GM23248 (cell line): Measurements from ENCODE around the gene SCMH1. TPM values are rescaled to one million over a fixed set of nuclear protein-coding genes. Genes with fewer than 3 reads are reported as not detected.

Experiments used
- DNase-seq: peaks from one replicate; pipeline ENCODE4 v3.0.0-alpha.2; 2015
- H2AFZ ChIP-seq: fragments of 200-600 bp; sonication (generic); 2 replicates; pipeline ENCODE4 v1.6.1; 2016; ENCODE audit warnings: antibody characterized with exemption
- H3F3A ChIP-seq: fragments of 200-600 bp; sonication (generic); 2 replicates; pipeline ENCODE4 v1.6.1; 2016; ENCODE audit warnings: mild to moderate bottlenecking, antibody characterized with exemption, mixed run types; ENCODE audit not compliant: insufficient read depth
- H3K27ac ChIP-seq: fragments of 200-600 bp; sonication (generic); 2 replicates; pipeline ENCODE4 v1.5.1; 2016; ENCODE audit warnings: mild to moderate bottlenecking
- H3K27me3 ChIP-seq: fragments of 200-600 bp; sonication (generic); replicated peaks from 2 replicates; pipeline ENCODE4 v1.6.1; 2016; ENCODE audit warnings: mild to moderate bottlenecking; ENCODE audit not compliant: insufficient read depth
- H3K36me3 ChIP-seq: fragments of 200-600 bp; sonication (generic); 2 replicates; pipeline ENCODE4 v1.6.1; 2016; ENCODE audit warnings: low read depth, mild to moderate bottlenecking
- H3K4me1 ChIP-seq: fragments of 200-600 bp; sonication (generic); 2 replicates; pipeline ENCODE4 v1.6.1; 2016; ENCODE audit warnings: mild to moderate bottlenecking; ENCODE audit not compliant: insufficient read depth
- H3K4me2 ChIP-seq: fragments of 200-600 bp; sonication (generic); one replicate; pipeline ENCODE4 v1.6.1; 2016; ENCODE audit warnings: mild to moderate bottlenecking; ENCODE audit not compliant: unreplicated experiment
- H3K4me3 ChIP-seq: fragments of 200-600 bp; sonication (generic); 2 replicates; pipeline ENCODE4 v1.5.1; 2016; ENCODE audit warnings: mild to moderate bottlenecking
- H3K79me2 ChIP-seq: fragments of 200-600 bp; sonication (generic); 2 replicates; pipeline ENCODE4 v1.6.1; 2016; ENCODE audit warnings: mild to moderate bottlenecking; ENCODE audit not compliant: insufficient read depth
- H3K9ac ChIP-seq: fragments of 200-600 bp; sonication (generic); 2 replicates; pipeline ENCODE4 v1.6.1; 2016; ENCODE audit warnings: mild to moderate bottlenecking
- H3K9me2 ChIP-seq: fragments of 200-600 bp; sonication (generic); 2 replicates; pipeline ENCODE4 v1.6.1; 2016; ENCODE audit warnings: mixed run types, mild to moderate bottlenecking, moderate library complexity; ENCODE audit not compliant: insufficient read depth
- H3K9me3 ChIP-seq: fragments of 200-600 bp; sonication (generic); one replicate; pipeline ENCODE4 v1.6.1; 2017; ENCODE audit warnings: low read depth
- H4K20me1 ChIP-seq: fragments of 200-600 bp; sonication (generic); 2 replicates; pipeline ENCODE4 v1.6.0; 2016; ENCODE audit not compliant: insufficient read depth
- EZH2 ChIP-seq: fragments of 200-600 bp; sonication (generic); IDR thresholded peaks from 2 replicates; pipeline ENCODE4 v1.6.1; 2018; ENCODE audit warnings: antibody characterized with exemption, mild to moderate bottlenecking; ENCODE audit not compliant: insufficient read depth, poor library complexity, severe bottlenecking
- EZH2phosphoT487 ChIP-seq: fragments of 200-600 bp; sonication (generic); IDR thresholded peaks from 2 replicates; pipeline ENCODE4 v1.6.1; 2018; ENCODE audit warnings: antibody characterized with exemption, moderate library complexity, mild to moderate bottlenecking, low read depth; ENCODE audit not compliant: insufficient read depth
- WGBS, 2 experiments: methylation state at CpG; one replicate each; pipeline ENCODE4 v1.1.6; 2015 to 2017; ENCODE audit warnings: low lambda C conversion rate in 2 of 2, low coverage in 1 of 2; ENCODE audit errors: missing lambda C conversion rate in 2 of 2; 5-methylcytosine and 5-hydroxymethylcytosine counted together
- in situ Hi-C: fragments of 300-500 bp; cut with MboI; formaldehyde crosslinking; loops from 2 replicates; pipeline ENCODE4 v1.15.0; 2020
- polyA plus RNA-seq: library from polyadenylated mRNA; unstranded; fragments of >200 nt; fragmentation: Nextera tagmentation; extraction: Ambion mirVana; gene quantifications from 2 replicates; pipeline ENCODE4 v1.2.1, GENCODE V29; 2016
- total RNA-seq: library from RNA; depleted of rRNA; stranded (reverse); fragments of >200 nt; shearing (Covaris generic); gene quantifications from 2 replicates; pipeline ENCODE4 v1.2.3, GENCODE V29; 2014

Gene SCMH1
- total and polyA plus RNA-seq, 2 experiments from 2014 or later, result 10.8 to 16.6 TPM

DNA sequence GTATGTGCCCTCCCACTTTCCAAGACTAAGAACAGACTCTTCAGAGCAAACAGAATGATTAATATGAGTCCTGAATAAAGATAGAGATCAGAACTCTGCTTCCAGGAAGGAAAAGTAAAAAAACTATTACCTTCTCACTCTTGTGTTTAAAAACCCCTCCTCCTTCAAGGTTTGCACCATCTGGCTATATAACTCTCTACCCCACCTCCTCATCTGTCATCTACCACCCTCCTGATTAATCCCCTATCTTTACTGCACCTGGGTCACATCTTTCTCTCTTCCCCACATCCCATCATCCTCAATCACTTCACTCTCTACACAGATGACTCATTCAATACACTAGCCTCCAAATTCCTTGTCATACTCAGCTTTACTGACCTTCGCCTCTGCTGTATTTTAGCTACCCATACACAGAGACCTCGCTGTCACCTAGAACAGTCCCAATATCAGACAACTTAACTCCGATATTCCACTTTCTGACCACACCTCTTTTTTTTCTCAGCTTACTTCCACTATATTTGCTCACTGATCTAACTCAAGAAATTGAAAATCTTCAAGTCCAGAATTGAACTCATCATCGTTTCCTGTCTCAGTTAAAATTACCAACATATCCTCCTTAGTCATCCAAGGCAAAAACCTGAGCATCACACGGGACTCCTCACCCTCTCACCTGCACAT lies 3.7 kb downstream of the SCMH1 start:
- peak; percentile 54 for DNase-seq
- Histone ChIP-seq H3F3A (peaks cover 37% of the 10 kb centered on the region), H3K27ac (no peak overlapping the region), H3K4me1 (peaks cover 24% of the 10 kb centered on the region), H2AFZ (no peak overlapping the region), H3K79me2 (peaks cover 61% of the 10 kb centered on the region), H3K4me2 (no peak overlapping the region), H4K20me1 (no peaks in the 10 kb centered on the region), H3K9ac (no peak overlapping the region), H3K9me3 (no peaks in the 10 kb centered on the region), H3K36me3 (no peaks in the 10 kb centered on the region), H3K4me3 (no peak overlapping the region), H3K9me2 (no peaks in the 10 kb centered on the region), H3K27me3 (no peaks in the 10 kb centered on the region)
- in situ Hi-C loops, result no loop called here
- 69 to 70% methylated on average over 5 of the region's 5 CpGs for WGBS, 2 experiments
- TF ChIP-seq EZH2phosphoT487, result no peak
- no peak for TF ChIP-seq EZH2

DNA sequence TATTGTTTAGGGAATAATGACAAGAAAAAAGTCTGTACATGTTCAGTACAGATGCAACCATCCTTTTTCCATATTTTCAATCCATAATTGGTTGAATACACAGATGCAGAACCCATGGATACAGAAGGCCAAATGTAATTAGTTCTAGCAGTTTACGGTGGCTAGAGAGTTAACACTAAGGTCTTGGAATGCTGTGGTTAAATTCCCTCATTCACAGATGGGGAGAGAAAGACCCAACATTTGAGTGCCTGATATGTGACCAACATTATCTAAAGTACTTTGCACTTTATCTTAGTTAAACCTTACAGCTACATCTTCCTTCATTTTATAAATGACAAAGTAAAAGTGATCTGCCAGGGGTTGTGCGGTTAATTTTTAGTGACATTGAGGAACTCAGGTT lies 5.3 kb downstream of the SCMH1 start:
- no peaks in the 10 kb centered on the region for H3K9me2 ChIP-seq
- no peaks in the 10 kb centered on the region for H3K27me3 ChIP-seq
- H3K9me3 ChIP-seq, result no peaks in the 10 kb centered on the region
- no peaks in the 10 kb centered on the region for H3K36me3 ChIP-seq
- in situ Hi-C loops, result no loop called here
- peaks cover 24% of the 10 kb centered on the region for H3K4me1 ChIP-seq
- TF ChIP-seq EZH2 (no peak), EZH2phosphoT487 (no peak)
- peaks cover 78% of the 10 kb centered on the region for H3K79me2 ChIP-seq
- 95 to 100% methylated on average over 2 of the region's 2 CpGs for WGBS, 2 experiments
- H4K20me1 ChIP-seq, result no peaks in the 10 kb centered on the region
- peaks cover 37% of the 10 kb centered on the region for H3F3A ChIP-seq
- H3K4me2 ChIP-seq, result no peak overlapping the region
- no peak for DNase-seq
- no peak overlapping the region for H3K27ac ChIP-seq
- no peak overlapping the region for H3K4me3 ChIP-seq
- no peak overlapping the region for H3K9ac ChIP-seq
- H2AFZ ChIP-seq, result no peak overlapping the region

DNA sequence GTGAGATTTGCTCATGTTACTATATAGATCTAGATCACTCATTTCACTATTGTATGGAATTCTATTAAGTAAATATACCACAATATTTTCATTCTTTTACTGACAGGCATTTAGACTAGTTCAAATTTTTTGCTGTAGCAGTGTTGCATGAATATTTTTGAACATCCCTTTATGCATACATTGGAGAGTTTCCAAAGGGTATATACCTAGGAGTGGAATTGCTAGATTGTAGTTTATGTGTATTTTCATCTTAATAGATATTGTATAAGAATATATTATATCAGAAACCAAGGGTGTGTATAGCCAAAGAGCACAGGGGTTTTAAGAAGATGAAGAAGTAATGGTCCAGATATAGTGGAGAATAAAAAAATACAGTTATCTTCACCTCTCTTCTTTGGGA lies 6.2 kb downstream of the SCMH1 start:
- Histone ChIP-seq H4K20me1 (no peaks in the 10 kb centered on the region), H3K9ac (no peak overlapping the region)

DNA sequence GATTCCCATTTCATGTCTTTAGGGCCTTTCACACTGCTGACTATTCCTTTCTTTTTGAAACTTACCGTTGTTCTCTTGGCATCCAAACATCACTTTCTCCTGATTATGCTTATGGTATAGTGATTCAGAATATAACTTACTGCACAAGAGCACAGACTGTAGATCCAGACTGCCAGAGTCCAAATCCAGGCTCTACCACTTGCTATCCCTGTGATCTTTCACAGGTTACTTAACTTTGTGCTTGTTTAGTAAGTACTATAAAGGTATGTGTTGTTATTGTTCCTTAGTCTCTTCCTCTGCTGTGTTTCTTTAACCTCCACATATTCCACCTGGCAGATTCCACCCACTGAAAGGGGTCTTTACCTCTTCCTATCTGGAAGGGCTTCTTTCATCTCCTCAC lies 8.4 kb downstream of the SCMH1 start:
- Histone ChIP-seq H3K36me3 (no peaks in the 10 kb centered on the region), H2AFZ (no peak overlapping the region), H3K27me3 (no peaks in the 10 kb centered on the region), H3K9ac (no peak overlapping the region), H3K4me1 (peaks cover 8% of the 10 kb centered on the region; the same call in 1 of the 2 replicates), H3K9me2 (no peaks in the 10 kb centered on the region), H3K9me3 (no peaks in the 10 kb centered on the region), H3K79me2 (peaks cover 88% of the 10 kb centered on the region), H4K20me1 (no peaks in the 10 kb centered on the region), H3K4me2 (no peak overlapping the region), H3K27ac (no peak overlapping the region), H3F3A (peaks cover 12% of the 10 kb centered on the region), H3K4me3 (no peak overlapping the region)
- 93 to 96% methylated on average over 1 of the region's 1 CpG for WGBS, 2 experiments
- in situ Hi-C loops, result no loop called here
- no peak for DNase-seq
- no peak for TF ChIP-seq EZH2phosphoT487
- no peak for TF ChIP-seq EZH2

More for the DNA sequence above, 6.2 kb downstream of the SCMH1 start:
- Histone ChIP-seq H3K36me3 (no peaks in the 10 kb centered on the region), H3K27me3 (no peaks in the 10 kb centered on the region), H3K4me1 (peaks cover 21% of the 10 kb centered on the region), H3K79me2 (peaks cover 82% of the 10 kb centered on the region), H3K9me2 (no peaks in the 10 kb centered on the region), H3K4me2 (no peak overlapping the region), H2AFZ (no peak overlapping the region), H3K27ac (no peak overlapping the region), H3K4me3 (no peak overlapping the region), H3K9me3 (no peaks in the 10 kb centered on the region), H3F3A (peaks cover 34% of the 10 kb centered on the region)
- DNase-seq, result no peak
- TF ChIP-seq EZH2 (no peak), EZH2phosphoT487 (no peak)
- in situ Hi-C loops, result no loop called here

DNA sequence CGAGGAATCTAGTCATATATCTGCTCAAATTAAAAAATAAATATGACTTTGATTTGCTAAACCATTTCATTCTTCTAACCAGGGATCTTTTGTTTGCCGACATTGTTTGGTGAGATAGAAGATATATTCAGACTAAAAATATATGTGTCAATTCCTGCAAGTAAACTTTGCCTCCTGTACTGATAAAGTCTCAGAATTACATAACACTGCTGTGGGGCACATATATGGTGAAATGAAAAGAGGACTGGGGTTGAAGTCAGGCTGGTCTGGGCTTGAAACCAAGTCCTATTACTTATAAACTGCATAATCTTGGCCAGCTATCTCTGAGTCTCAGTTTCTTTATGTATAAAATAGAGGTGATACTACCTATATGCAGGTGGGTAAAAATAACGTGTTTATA lies 9.8 kb downstream of the SCMH1 start:
- Histone ChIP-seq H3K9me3 (no peaks in the 10 kb centered on the region), H3K36me3 (no peaks in the 10 kb centered on the region), H3K4me2 (no peak overlapping the region), H3K9ac (no peak overlapping the region), H3K4me3 (no peak overlapping the region), H3F3A (no peaks in the 10 kb centered on the region), H2AFZ (no peak overlapping the region), H3K9me2 (no peaks in the 10 kb centered on the region), H3K27me3 (no peaks in the 10 kb centered on the region), H3K79me2 (peaks cover 90% of the 10 kb centered on the region), H3K4me1 (peaks cover 5% of the 10 kb centered on the region; the same call in 1 of the 2 replicates), H3K27ac (no peak overlapping the region), H4K20me1 (no peaks in the 10 kb centered on the region)
- WGBS, 2 experiments, result 96% methylated on average over 3 of the region's 3 CpGs
- no peak for DNase-seq
- in situ Hi-C loops, result no loop called here
- TF ChIP-seq EZH2phosphoT487 (no peak), EZH2 (no peak)
